Right lobe of liver (tissue), 6 donors: ENCODE measurements around the gene KHNYN. TPM values are rescaled to one million over a fixed set of nuclear protein-coding genes. Genes with fewer than 3 reads are reported as not detected.
A peak's percentile ranks its signal among the peaks of the same experiment; 100 is the strongest.

Experiments
- ATAC-seq, 4 donors: fragments of 200-7000 bp; cut with Tn5 transposase; one replicate each; pipeline ENCODE4 v1.9.1; 2020; ENCODE audit warnings: mild to moderate bottlenecking in 4 of 4, moderate library complexity in 4 of 4
- DNase-seq, 3 donors: peaks; one replicate each; pipeline ENCODE4 v3.0.0-alpha.2; 2020
- H3K27ac ChIP-seq, 3 donors: fragments of 200-600 bp; one replicate each; pipeline ENCODE4 v1.8.0; 2022
- H3K27me3 ChIP-seq, 2 donors: fragments of 200-600 bp; one replicate each; pipeline ENCODE4 v1.8.0; 2022
- H3K36me3 ChIP-seq, 4 donors: fragments of 200-600 bp; sonication (generic) in 1 of 4; one replicate each; pipeline versions ENCODE4 v1.5.1 to v1.8.0; 2017 to 2022; ENCODE audit warnings: control low read depth in 1 of 4
- H3K4me1 ChIP-seq, 4 donors: fragments of 200-600 bp; sonication (generic) in 1 of 4; one replicate each; pipeline versions ENCODE4 v1.5.1 to v1.8.0; 2017 to 2022; ENCODE audit warnings: control low read depth in 1 of 4
- H3K4me3 ChIP-seq, 3 donors: fragments of 200-600 bp; one replicate each; pipeline ENCODE4 v1.8.0; 2022
- H3K9me3 ChIP-seq, 4 donors: fragments of 200-600 bp; sonication (generic) in 1 of 4; one replicate each; pipeline versions ENCODE4 v1.5.1 to v1.8.0; 2017 to 2022; ENCODE audit warnings: control low read depth in 1 of 4
- POLR2A ChIP-seq: fragments of 450-650 bp; IDR thresholded peaks from one replicate; pipeline ENCODE4 v1.6.1; 2017; ENCODE audit warnings: antibody characterized with exemption, mild to moderate bottlenecking
- WGBS: methylation state at CpG from one replicate; pipeline ENCODE4 v1.1.6; 2018; ENCODE audit warnings: low coverage, low lambda C conversion rate; ENCODE audit not compliant: insufficient coverage; ENCODE audit errors: missing lambda C conversion rate; 5-methylcytosine and 5-hydroxymethylcytosine counted together
- intact Hi-C, 2 donors: fragments of 100-400 bp; cut with DNase I; formaldehyde crosslinking; loops; one replicate each; pipeline versions ENCODE4 v1.11.2 to v1.14.1; 2022
- total RNA-seq, 6 experiments: library from RNA; depleted of rRNA in 2 of 6; stranded (reverse); fragments of >200 nt in 2 of 6; fragmentation: NEBNext Ultra II Directional in 3 of 6; extraction: Animal tissue kit (Norgen Biotek cat#: 25700) in 3 of 6; gene quantifications; one replicate each; pipeline versions ENCODE4 v1.1.0 to v1.2.4, GENCODE V29; 2016 to 2023
- TF ChIP-seq, protein P1 (sequence below), 4 donors: fragments of 200-600 bp in 3 of 4; fragments of 450-650 bp in 1 of 4; IDR thresholded peaks; one replicate each; pipeline versions ENCODE4 v1.5.1 to v1.8.0; 2016 to 2022; ENCODE audit warnings: antibody characterized with exemption in 4 of 4, mild to moderate bottlenecking in 2 of 4
- donor health status: DM: no; HTN: yes; CAD: no.
- donor health status: DM: no; HTN: no; CAD: no.
- donor health status: DM: no; HTN: no; CAD: no.
- donor health status: DM: no; HTN: yes; CAD: no.
- donor health status: DM: no; HTN: yes; CAD: no.

KHNYN gene
- total RNA-seq, 6 experiments from 2014 or later: 19.6 to 24.9 (median 21.4) TPM

DNA sequence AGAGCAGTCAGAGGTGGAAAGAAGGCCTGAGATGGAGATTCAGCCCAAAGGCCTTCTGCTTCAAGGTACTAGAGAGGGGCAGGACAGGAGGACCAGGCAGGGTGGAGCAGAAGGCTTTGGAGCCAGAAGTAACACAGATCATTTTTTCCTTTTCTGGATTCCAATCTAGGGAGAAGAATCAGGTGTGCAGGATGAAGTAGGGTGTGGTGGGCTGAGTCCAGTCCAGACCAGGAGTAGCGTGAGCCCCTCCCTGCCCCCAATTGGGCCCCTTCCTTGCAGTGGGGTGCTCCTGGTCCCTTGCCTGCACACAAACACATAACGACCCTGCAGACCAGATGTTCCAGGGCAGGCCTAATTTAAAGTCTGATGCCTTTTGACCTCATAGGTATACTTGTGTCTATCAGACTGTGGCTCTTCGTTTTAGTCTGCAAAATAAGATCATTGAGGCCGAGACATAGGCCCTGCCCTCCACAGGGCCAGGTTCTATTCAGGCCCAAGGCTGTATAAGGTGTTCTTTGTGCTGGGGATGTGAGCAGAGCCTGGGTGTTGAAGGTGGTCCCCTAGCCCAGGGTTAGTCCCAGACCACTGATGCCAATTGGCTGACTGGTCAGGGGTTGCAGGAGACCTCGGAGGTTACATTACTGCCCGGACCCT lies 32.0 kb upstream of the KHNYN start:
- no peak for TF ChIP-seq POLR2A
- TF ChIP-seq, protein P1, sequence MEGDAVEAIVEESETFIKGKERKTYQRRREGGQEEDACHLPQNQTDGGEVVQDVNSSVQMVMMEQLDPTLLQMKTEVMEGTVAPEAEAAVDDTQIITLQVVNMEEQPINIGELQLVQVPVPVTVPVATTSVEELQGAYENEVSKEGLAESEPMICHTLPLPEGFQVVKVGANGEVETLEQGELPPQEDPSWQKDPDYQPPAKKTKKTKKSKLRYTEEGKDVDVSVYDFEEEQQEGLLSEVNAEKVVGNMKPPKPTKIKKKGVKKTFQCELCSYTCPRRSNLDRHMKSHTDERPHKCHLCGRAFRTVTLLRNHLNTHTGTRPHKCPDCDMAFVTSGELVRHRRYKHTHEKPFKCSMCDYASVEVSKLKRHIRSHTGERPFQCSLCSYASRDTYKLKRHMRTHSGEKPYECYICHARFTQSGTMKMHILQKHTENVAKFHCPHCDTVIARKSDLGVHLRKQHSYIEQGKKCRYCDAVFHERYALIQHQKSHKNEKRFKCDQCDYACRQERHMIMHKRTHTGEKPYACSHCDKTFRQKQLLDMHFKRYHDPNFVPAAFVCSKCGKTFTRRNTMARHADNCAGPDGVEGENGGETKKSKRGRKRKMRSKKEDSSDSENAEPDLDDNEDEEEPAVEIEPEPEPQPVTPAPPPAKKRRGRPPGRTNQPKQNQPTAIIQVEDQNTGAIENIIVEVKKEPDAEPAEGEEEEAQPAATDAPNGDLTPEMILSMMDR (IDR thresholded peaks at IDR 0.05): no peak
- H3K27me3 ChIP-seq: no peaks in the 10 kb centered on the region
- DNase-seq (no peak), ATAC-seq (no peak)
- H3K36me3 ChIP-seq: no peaks in the 10 kb centered on the region
- 60% methylated on average over 2 of the region's 6 CpGs for WGBS
- no peak overlapping the region for H3K4me3 ChIP-seq
- H3K27ac ChIP-seq: peak overlapping the region in 1 of 3 donors; percentile 26
- no peaks in the 10 kb centered on the region for H3K9me3 ChIP-seq
- peaks cover 0 to 21% (median 0%) of the 10 kb centered on the region in 4 donors for H3K4me1 ChIP-seq
- intact Hi-C loops: no loop called here

DNA sequence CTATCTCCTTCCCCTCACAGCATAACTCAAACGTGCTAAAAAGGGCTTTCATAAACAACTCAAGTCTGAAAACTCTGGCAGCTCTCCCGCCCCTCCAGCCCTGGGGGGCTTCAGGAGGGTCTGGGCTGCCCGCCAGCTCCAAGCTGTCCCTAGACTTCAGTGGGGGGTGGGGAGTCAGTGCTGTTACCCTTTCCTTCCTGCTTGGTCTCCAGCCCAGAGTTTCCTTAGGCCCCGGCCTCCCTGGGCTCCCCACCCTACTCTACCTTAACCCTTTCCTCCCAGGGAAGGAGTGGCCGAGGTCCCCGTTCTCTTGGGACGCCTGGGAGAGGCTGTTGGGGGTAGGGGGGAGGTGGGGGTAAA lies 31.5 kb upstream of the KHNYN start:
- 20% methylated on average over 1 of the region's 7 CpGs for WGBS

DNA sequence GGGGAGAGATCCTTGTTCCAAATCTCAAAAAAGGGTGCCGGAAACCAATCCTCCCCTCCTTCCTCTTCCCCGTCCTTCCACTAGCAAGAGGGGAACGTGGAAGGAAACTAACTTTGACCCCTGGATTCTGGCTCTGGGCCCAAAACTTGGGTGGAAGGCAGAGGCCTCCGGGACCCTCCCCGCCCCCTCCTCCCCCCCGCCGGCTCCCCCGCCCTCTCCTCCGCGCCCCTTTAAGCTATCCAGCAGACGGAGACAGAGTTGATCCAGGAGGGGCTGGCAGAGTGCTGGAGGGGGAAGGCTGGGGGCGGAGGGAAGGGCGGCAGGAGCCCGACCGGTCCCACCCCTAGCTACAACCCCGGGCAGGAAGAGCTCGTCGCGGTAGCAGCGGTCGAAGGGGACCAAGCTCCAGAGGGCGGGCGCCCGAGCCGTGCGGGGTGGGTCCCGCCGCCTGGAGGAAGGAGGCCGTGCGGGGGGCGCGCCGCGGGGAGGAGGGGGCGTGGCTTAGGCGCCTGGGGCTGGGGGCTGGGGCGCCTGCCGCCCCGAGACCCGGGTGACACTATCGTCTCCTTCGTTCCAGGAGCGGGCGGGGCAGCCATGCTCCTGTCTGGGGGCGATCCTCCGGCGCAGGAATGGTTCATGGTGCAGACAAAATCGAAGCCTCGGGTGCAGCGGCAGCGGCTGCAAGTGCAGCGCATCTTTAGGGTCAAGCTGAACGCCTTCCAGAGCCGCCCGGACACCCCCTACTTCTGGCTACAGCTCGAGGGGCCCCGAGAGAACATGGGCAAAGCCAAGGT lies 30.9 kb upstream of the KHNYN start, which contains the start of gene NYNRIN:
TSS of gene NYNRIN (plus strand) at position 351 of the 794 bp plus-strand sequence. CDS start at position 595, 244 bp downstream.
- intact Hi-C loops: no loop called here
- Histone ChIP-seq H3K36me3 (no peaks in the 10 kb centered on the region), H3K27ac (peak within 1 kb of the TSS; percentile 27 to 52 (median 50)), H3K9me3 (no peaks in the 10 kb centered on the region), H3K4me1 (peaks cover 0 to 24% (median 0%) of the 10 kb centered on the region in 4 donors), H3K4me3 (peak within 1 kb of the TSS; percentile 59 to 62 (median 61)), H3K27me3 (no peaks in the 10 kb centered on the region)
- 3% methylated on average over 7 of the region's 57 CpGs for WGBS
- DNase-seq (peak in 2 of 3 donors; percentile 52 to 61), ATAC-seq (peak; percentile 71 to 78 (median 75))
- TF ChIP-seq POLR2A: no peak
- TF ChIP-seq, protein P1 (IDR thresholded peaks at IDR 0.05): no peak

More for the DNA sequence above, 31.5 kb upstream of the KHNYN start:
- ATAC-seq (peak in 3 of 4 donors; percentile 12 to 38 (median 27)), DNase-seq (no peak)
- no peaks in the 10 kb centered on the region for H3K9me3 ChIP-seq
- peak overlapping the region in 2 of 3 donors; percentile 26 to 52 for H3K27ac ChIP-seq
- peak overlapping the region; percentile 59 to 62 (median 61) for H3K4me3 ChIP-seq
- TF ChIP-seq, protein P1 (IDR thresholded peaks at IDR 0.05): no peak
- peaks cover 0 to 24% (median 0%) of the 10 kb centered on the region in 4 donors for H3K4me1 ChIP-seq
- H3K36me3 ChIP-seq: no peaks in the 10 kb centered on the region
- no peaks in the 10 kb centered on the region for H3K27me3 ChIP-seq
- intact Hi-C loops: no loop called here

DNA sequence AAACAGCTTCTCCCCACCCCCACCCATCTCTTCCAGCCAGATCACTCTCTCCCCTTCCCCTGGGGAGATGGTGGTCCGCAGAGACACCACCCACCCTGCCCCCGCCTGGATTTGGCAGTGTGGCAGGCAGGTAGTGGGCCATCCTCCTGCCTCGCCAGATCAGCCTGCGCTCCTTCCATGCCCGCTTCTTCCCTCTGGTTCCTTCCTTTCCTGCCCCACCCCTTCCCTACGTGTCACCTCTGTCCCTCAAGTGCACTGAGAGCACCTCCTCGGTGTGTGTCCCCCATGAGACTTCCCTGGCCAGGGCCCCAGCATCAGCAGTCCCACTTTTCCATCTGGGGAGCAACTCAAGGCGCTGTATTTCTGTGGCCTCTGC lies 30.3 kb upstream of the KHNYN start:
- 17% methylated on average over 6 of the region's 8 CpGs for WGBS
- peak in 3 of 4 donors; percentile 4 to 10 (median 6) for ATAC-seq
- no peak for TF ChIP-seq POLR2A
- TF ChIP-seq, protein P1 (IDR thresholded peaks at IDR 0.05): no peak
- no peaks in the 10 kb centered on the region for H3K27me3 ChIP-seq
- no peaks in the 10 kb centered on the region for H3K9me3 ChIP-seq
- peak overlapping the region; percentile 59 to 62 (median 61) for H3K4me3 ChIP-seq
- intact Hi-C loops: no loop called here
- H3K4me1 ChIP-seq: peaks cover 0 to 24% (median 0%) of the 10 kb centered on the region in 4 donors
- no peaks in the 10 kb centered on the region for H3K36me3 ChIP-seq
- peak overlapping the region; percentile 27 to 52 (median 50) for H3K27ac ChIP-seq
- DNase-seq: no peak
